HCT116 (cell line): ENCODE data around the gene FRRS1. TPM values are rescaled to one million over a fixed set of nuclear protein-coding genes. Genes with fewer than 3 reads are reported as not detected.

Experiments
- ATAC-seq: fragments of 200-7000 bp; cut with Tn5 transposase; 2 replicates; pipeline ENCODE4 v1.9.1; 2020; ENCODE audit warnings: mild to moderate bottlenecking, moderate library complexity
- BruUV-seq: library from RNA; stranded (reverse); fragments of 400-500 nt; replicated peaks from 2 replicates; lab custom pipeline; 2021; lab: Mats Ljungman, UMichigan
- CTCF ChIA-PET: fragments of 300-600 bp; sonication (Branson Sonifier 250); formaldehyde crosslinking; loops from one replicate; lab custom pipeline; 2021; ENCODE audit warnings: antibody characterized with exemption; lab: Charles Lee
- POLR2A ChIA-PET: fragments of 300-600, 350-600 bp; sonication (Branson Sonifier 250); formaldehyde crosslinking; loops from one replicate; lab custom pipeline; 2021; ENCODE audit warnings: antibody characterized with exemption; lab: Charles Lee
- RAD21 ChIA-PET, 2 experiments: fragments of 300-600 bp; sonication (Branson Sonifier 250); formaldehyde crosslinking; loops; one replicate each; lab custom pipeline; 2023; ENCODE audit warnings: low total read pairs in 2 of 2; ENCODE audit not compliant: uncharacterized antibody in 2 of 2, unreplicated experiment in 2 of 2, low non-redundant PET in 1 of 2; lab: Charles Lee
- DNase-seq: peaks from one replicate; pipeline ENCODE4 v3.0.0-alpha.2; 2010; ENCODE audit warnings: low read depth, low spot score
- H2AFZ ChIP-seq: fragments of 200-600 bp; shearing (Covaris generic), sonication (generic); 2 replicates; pipeline ENCODE4 v1.6.1; 2017; ENCODE audit warnings: low read depth, mixed run types, mixed read lengths, antibody characterized with exemption, low read length; ENCODE audit not compliant: poor library complexity, severe bottlenecking
- H3K27ac ChIP-seq: 2 replicates; pipeline ENCODE4 v1.5.1; 2012; ENCODE audit warnings: low read depth, low read length
- H3K27me3 ChIP-seq: fragments of 200-600 bp; sonication (generic); 2 replicates; pipeline ENCODE4 v1.6.1; 2016; ENCODE audit warnings: mixed run types, low read length, mixed read lengths; ENCODE audit not compliant: insufficient read depth
- H3K36me3 ChIP-seq, 2 experiments: fragments of 200-500 bp in 1 of 2; fragments of 200-600 bp in 1 of 2; sonication (Bioruptor generic) in 1 of 2; sonication (generic) in 1 of 2; 2 replicates each; pipeline versions ENCODE4 v1.5.1 to v1.6.1; 2014 to 2016; ENCODE audit warnings: low read length in 2 of 2, inconsistent platforms in 1 of 2, mixed read lengths in 1 of 2, mixed run types in 1 of 2; ENCODE audit not compliant: insufficient read depth in 2 of 2, control insufficient read depth in 1 of 2
- H3K4me1 ChIP-seq, 2 experiments: fragments of 200-600 bp in 1 of 2; sonication (generic) in 1 of 2; 2 replicates each; pipeline versions ENCODE4 v1.5.1 to v1.6.1; 2012 to 2017; ENCODE audit warnings: low read length in 2 of 2, inconsistent platforms in 1 of 2, mild to moderate bottlenecking in 1 of 2, mixed read lengths in 1 of 2, mixed run types in 1 of 2, moderate library complexity in 1 of 2; ENCODE audit not compliant: insufficient read depth in 2 of 2, control insufficient read depth in 1 of 2
- H3K4me2 ChIP-seq: fragments of 200-600 bp; sonication (generic); 2 replicates; pipeline ENCODE4 v1.6.1; 2017; ENCODE audit warnings: mixed run types, low read length, mixed read lengths
- H3K4me3 ChIP-seq, 2 experiments: fragments of 200-600 bp in 1 of 2; sonication (generic) in 1 of 2; replicated peaks in 1 of 2; 2 replicates each; pipeline ENCODE4 v1.5.1; 2011 to 2016; ENCODE audit warnings: low read length in 2 of 2, control low read depth in 1 of 2, low read depth in 1 of 2, mild to moderate bottlenecking in 1 of 2, mixed read lengths in 1 of 2, mixed run types in 1 of 2
- H3K79me2 ChIP-seq: fragments of 200-600 bp; sonication (generic); 2 replicates; pipeline ENCODE4 v1.6.1; 2017; ENCODE audit warnings: mild to moderate bottlenecking, mixed run types, low read length, moderate library complexity, mixed read lengths; ENCODE audit not compliant: insufficient read depth
- H3K9ac ChIP-seq: fragments of 200-600 bp; sonication (generic); 2 replicates; pipeline ENCODE4 v1.6.1; 2016; ENCODE audit warnings: low read length, mixed read lengths
- H3K9me2 ChIP-seq: fragments of 200-600 bp; sonication (generic), shearing (Covaris generic); 2 replicates; pipeline ENCODE4 v1.6.1; 2017; ENCODE audit warnings: mixed run types, mild to moderate bottlenecking, moderate library complexity; ENCODE audit not compliant: insufficient read depth
- H3K9me3 ChIP-seq, 2 experiments: fragments of 200-500 bp in 1 of 2; fragments of 200-600 bp in 1 of 2; sonication (Bioruptor generic) in 1 of 2; sonication (generic) in 1 of 2; 2 replicates each; pipeline ENCODE4 v1.6.1; 2014 to 2017; ENCODE audit warnings: low read length in 2 of 2, mixed read lengths in 2 of 2, inconsistent platforms in 1 of 2, low read depth in 1 of 2, mild to moderate bottlenecking in 1 of 2, mixed run types in 1 of 2, moderate library complexity in 1 of 2; ENCODE audit not compliant: control insufficient read depth in 1 of 2, insufficient read depth in 1 of 2
- H4K20me1 ChIP-seq: fragments of 200-600 bp; sonication (generic), shearing (Covaris generic); 2 replicates; pipeline ENCODE4 v1.6.1; 2017; ENCODE audit warnings: mixed run types, mild to moderate bottlenecking, moderate library complexity; ENCODE audit not compliant: insufficient read depth
- CBX3 ChIP-seq: IDR thresholded peaks from 2 replicates; pipeline ENCODE4 v1.6.1; 2012; ENCODE audit warnings: low read depth
- CEBPB ChIP-seq: IDR thresholded peaks from 2 replicates; pipeline ENCODE4 v1.6.1; 2012; ENCODE audit warnings: low read depth
- EGR1 ChIP-seq: IDR thresholded peaks from 2 replicates; pipeline ENCODE4 v1.6.1; 2012; ENCODE audit warnings: low read depth
- ELF1 ChIP-seq: IDR thresholded peaks from 2 replicates; pipeline ENCODE4 v1.6.1; 2012; ENCODE audit warnings: low read depth, borderline replicate concordance
- EZH2phosphoT487 ChIP-seq: fragments of 200-600 bp; IDR thresholded peaks from 2 replicates; pipeline ENCODE4 v1.6.1; 2018; ENCODE audit warnings: antibody characterized with exemption, borderline replicate concordance
- FOSL1 ChIP-seq: IDR thresholded peaks from 2 replicates; pipeline ENCODE4 v1.6.1; 2012; ENCODE audit warnings: low read depth
- MAX ChIP-seq: IDR thresholded peaks from 2 replicates; pipeline ENCODE4 v1.6.1; 2012
- POLR2A ChIP-seq: IDR thresholded peaks from 2 replicates; pipeline ENCODE4 v1.7.0; 2011; ENCODE audit warnings: borderline replicate concordance; ENCODE audit not compliant: insufficient read depth, insufficient read length; ENCODE audit errors: extremely low read depth
- POLR2AphosphoS5 ChIP-seq: IDR thresholded peaks from 2 replicates; pipeline ENCODE4 v1.6.1; 2011; ENCODE audit warnings: mild to moderate bottlenecking, low read depth, low read length, moderate library complexity
- REST ChIP-seq: IDR thresholded peaks from 2 replicates; pipeline ENCODE4 v1.6.1; 2012; ENCODE audit warnings: low read depth
- SIN3A ChIP-seq: IDR thresholded peaks from 2 replicates; pipeline ENCODE4 v1.6.1; 2012; ENCODE audit warnings: low read depth
- SRF ChIP-seq: IDR thresholded peaks from 2 replicates; pipeline ENCODE4 v1.6.1; 2012; ENCODE audit warnings: low read depth
- YY1 ChIP-seq: IDR thresholded peaks from 2 replicates; pipeline ENCODE4 v1.6.1; 2011; ENCODE audit warnings: low read length, low read depth, moderate library complexity, mild to moderate bottlenecking; ENCODE audit not compliant: insufficient replicate concordance; ENCODE audit errors: extremely low read depth
- ZBTB33 ChIP-seq: IDR thresholded peaks from 2 replicates; pipeline ENCODE4 v1.6.1; 2011; ENCODE audit warnings: mild to moderate bottlenecking, low read length, moderate library complexity; ENCODE audit not compliant: insufficient replicate concordance; ENCODE audit errors: extremely low read depth
- ZFX ChIP-seq: fragments of 450-650 bp; IDR thresholded peaks from 2 replicates; pipeline ENCODE4 v1.6.1; 2017
- ZNF274 ChIP-seq: fragments of 200-500 bp; sonication (Bioruptor generic); IDR thresholded peaks from 2 replicates; pipeline ENCODE4 v1.6.1; 2014; ENCODE audit warnings: mild to moderate bottlenecking, low read depth, low read length, inconsistent platforms
- intact Hi-C: fragments of 100-400 bp; cut with micrococcal nuclease; formaldehyde crosslinking; loops from 2 replicates; pipeline ENCODE4 v1.10.0; 2022
- total RNA-seq: library from RNA; stranded (reverse); gene quantifications from one replicate; pipeline ENCODE4 v1.2.1, GENCODE V29; 2021; ENCODE audit not compliant: unreplicated experiment

Gene FRRS1
- total RNA-seq, 1 experiment from 2014 or later: 19.8 TPM

DNA sequence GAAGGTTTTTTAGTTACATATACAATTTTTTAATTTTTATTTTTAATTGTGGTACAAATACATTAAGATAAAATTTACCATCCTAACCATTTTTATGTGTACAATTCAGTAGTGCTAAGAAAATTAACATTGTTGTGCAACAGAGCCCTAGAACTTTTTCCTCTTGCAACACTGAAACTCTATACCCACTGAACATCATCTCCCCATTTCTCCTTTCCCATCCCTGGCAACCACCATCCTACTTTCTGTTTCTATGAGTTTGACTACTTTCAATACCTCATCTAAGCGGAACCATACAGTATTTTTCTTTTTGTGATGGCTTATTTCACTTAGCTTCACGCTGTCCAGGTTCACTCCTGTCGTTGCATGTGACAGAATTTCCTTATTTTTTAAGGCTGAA lies 66.4 kb downstream of the FRRS1 start:
- H3K9me3 ChIP-seq: 0 out of 4 replicates have a peak, but pooled peaks cover 0 to 5% of the 10 kb centered on the region in 2 experiments
- intact Hi-C loops: loop anchor here (10.0 kb wide), 1 partner anchor 705 kb away; no protein-coding TSS in a partner anchor
- TF ChIP-seq YY1 (no peak), CBX3 (no peak), REST (no peak), ZFX (no peak), SIN3A (no peak), SRF (no peak), EZH2phosphoT487 (no peak), ZBTB33 (no peak), ZNF274 (no peak), EGR1 (no peak), FOSL1 (no peak), MAX (no peak), POLR2A (no peak), CEBPB (no peak), ELF1 (no peak), POLR2AphosphoS5 (no peak)
- H3K27ac ChIP-seq: no peak overlapping the region
- H3K27me3 ChIP-seq: no peaks in the 10 kb centered on the region
- ChIA-PET CTCF (no interaction called here), RAD21 (no interaction called here), POLR2A (no interaction called here)
- no TSS peak for BruUV-seq
- no peak overlapping the region for H2AFZ ChIP-seq
- no peaks in the 10 kb centered on the region for H3K9me2 ChIP-seq
- H3K4me2 ChIP-seq: no peak overlapping the region
- no peaks in the 10 kb centered on the region for H4K20me1 ChIP-seq
- no peaks in the 10 kb centered on the region for H3K36me3 ChIP-seq
- H3K4me1 ChIP-seq: no peaks in the 10 kb centered on the region
- ATAC-seq (no peak), DNase-seq (no peak)
- no peak overlapping the region for H3K9ac ChIP-seq
- H3K4me3 ChIP-seq: no peak overlapping the region
- H3K79me2 ChIP-seq: no peaks in the 10 kb centered on the region
